Bronchial epithelial cell (primary cell): ENCODE measurements around the gene MS4A4A. TPM values are rescaled to one million over a fixed set of nuclear protein-coding genes. Genes with fewer than 3 reads are reported as not detected.

Experiments
- DNase-seq: peaks from one replicate; pipeline ENCODE4 v3.0.0-alpha.2; 2010; ENCODE audit warnings: low read depth
- FAIRE-seq: peaks from 2 replicates; lab custom pipeline; 2011; peaks lifted over from hg19 to GRCh38; lab: Jason Lieb, UNC
- H3K27me3 ChIP-seq: 2 replicates; pipeline ENCODE4 v1.5.1; 2011; ENCODE audit warnings: low read length; ENCODE audit not compliant: control insufficient read depth, insufficient read depth
- H3K36me3 ChIP-seq: 2 replicates; pipeline ENCODE4 v1.5.1; 2011; ENCODE audit warnings: low read length; ENCODE audit not compliant: control insufficient read depth, insufficient read depth
- H3K4me3 ChIP-seq: 2 replicates; pipeline ENCODE4 v1.5.1; 2011; ENCODE audit warnings: mild to moderate bottlenecking, low read depth, low read length, control low read depth
- total RNA-seq: library from RNA; depleted of rRNA; stranded (reverse); fragments of >200 nt; gene quantifications from 2 replicates; pipeline ENCODE4 v1.2.1, GENCODE V29; 2014
- TF ChIP-seq, protein P1 (sequence below): IDR thresholded peaks from 2 replicates; pipeline ENCODE4 v1.5.1; 2011; ENCODE audit warnings: mild to moderate bottlenecking, moderate library complexity, low read length, control low read depth, inconsistent platforms; ENCODE audit not compliant: insufficient read depth, severe bottlenecking

The MS4A4A gene
- total RNA-seq, 1 donor from 2014 or later = not detected

DNA sequence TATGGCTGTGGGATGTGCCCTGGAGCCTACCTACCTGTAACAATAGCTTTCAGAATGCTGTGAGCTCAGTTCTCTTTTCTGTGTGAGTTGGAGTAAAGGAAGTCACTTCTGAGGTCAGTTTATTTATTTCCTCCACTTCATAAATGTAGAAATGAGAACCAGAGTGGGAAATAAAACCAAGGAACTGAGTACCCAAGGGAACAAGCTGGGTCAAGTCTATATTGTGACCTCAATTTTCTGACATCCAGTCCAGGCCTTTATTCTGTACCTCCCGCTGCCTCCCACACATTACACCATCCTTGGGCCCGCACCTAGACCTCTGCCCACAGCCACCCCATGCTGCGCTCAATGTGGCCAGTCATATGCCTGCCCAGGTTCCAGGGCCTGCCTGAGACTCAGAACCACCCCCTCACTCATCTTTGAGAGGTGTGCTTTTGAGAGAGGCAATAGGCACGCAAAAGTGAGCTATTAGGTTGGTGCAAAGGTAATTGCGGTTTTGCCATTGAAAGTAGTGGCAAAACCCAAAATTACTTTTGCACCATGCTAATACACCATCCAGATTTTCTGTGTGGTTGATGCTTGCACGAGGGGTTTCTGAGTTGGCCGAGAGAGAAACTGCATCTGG, 56.4 kb downstream of the MS4A4A start:
- Histone ChIP-seq H3K36me3 (no peaks in the 10 kb centered on the region), H3K27me3 (no peaks in the 10 kb centered on the region), H3K4me3 (no peak overlapping the region)
- DNase-seq (no peak), FAIRE-seq (no peak)
- TF ChIP-seq, protein P1, sequence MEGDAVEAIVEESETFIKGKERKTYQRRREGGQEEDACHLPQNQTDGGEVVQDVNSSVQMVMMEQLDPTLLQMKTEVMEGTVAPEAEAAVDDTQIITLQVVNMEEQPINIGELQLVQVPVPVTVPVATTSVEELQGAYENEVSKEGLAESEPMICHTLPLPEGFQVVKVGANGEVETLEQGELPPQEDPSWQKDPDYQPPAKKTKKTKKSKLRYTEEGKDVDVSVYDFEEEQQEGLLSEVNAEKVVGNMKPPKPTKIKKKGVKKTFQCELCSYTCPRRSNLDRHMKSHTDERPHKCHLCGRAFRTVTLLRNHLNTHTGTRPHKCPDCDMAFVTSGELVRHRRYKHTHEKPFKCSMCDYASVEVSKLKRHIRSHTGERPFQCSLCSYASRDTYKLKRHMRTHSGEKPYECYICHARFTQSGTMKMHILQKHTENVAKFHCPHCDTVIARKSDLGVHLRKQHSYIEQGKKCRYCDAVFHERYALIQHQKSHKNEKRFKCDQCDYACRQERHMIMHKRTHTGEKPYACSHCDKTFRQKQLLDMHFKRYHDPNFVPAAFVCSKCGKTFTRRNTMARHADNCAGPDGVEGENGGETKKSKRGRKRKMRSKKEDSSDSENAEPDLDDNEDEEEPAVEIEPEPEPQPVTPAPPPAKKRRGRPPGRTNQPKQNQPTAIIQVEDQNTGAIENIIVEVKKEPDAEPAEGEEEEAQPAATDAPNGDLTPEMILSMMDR = no peak

DNA sequence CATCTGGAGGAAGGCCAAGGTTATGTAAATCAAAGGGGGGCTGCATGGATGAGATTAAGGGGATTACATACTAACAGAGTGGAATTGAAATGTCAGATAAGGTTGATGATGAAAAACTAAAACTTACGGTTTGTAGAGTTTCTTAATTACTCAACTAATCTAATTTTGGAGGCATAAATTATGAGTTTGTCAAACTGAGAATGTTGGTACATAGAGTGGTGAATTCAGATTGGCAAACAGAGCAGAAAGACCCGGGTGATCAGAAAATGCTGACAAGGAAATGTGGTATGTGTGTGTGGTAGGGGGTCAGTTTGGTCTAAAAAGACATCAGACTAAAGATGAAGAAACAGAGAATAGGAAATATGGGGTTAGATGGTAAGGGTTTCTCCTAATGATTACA, 57.6 kb downstream of the MS4A4A start:
- Histone ChIP-seq H3K4me3 (no peak overlapping the region), H3K36me3 (no peaks in the 10 kb centered on the region), H3K27me3 (no peaks in the 10 kb centered on the region)
- FAIRE-seq = no peak
- DNase-seq = no peak
- TF ChIP-seq, protein P1 = no peak

DNA sequence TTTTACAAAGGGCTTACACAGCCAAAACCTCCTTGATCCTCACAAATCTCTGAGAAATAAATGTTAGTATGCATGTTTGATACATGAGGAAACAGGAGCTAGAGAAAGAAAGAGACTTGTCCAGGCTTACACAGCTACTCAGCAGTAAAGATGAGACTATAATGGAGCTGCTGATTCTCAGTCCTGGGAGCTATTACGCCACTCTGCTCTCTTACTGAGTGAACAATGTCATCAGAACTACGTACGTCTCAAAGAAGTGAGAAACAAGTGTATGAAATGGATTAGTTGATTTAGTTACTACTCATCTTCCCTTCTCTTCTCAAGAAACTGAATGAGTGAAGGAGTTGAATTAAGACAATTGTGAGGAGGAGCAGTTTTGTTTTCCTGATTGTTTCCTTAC, 58.9 kb downstream of the MS4A4A start:
- no peak for DNase-seq
- H3K4me3 ChIP-seq = no peak overlapping the region
- no peaks in the 10 kb centered on the region for H3K36me3 ChIP-seq
- FAIRE-seq = no peak
- no peaks in the 10 kb centered on the region for H3K27me3 ChIP-seq
- TF ChIP-seq, protein P1 = no peak

DNA sequence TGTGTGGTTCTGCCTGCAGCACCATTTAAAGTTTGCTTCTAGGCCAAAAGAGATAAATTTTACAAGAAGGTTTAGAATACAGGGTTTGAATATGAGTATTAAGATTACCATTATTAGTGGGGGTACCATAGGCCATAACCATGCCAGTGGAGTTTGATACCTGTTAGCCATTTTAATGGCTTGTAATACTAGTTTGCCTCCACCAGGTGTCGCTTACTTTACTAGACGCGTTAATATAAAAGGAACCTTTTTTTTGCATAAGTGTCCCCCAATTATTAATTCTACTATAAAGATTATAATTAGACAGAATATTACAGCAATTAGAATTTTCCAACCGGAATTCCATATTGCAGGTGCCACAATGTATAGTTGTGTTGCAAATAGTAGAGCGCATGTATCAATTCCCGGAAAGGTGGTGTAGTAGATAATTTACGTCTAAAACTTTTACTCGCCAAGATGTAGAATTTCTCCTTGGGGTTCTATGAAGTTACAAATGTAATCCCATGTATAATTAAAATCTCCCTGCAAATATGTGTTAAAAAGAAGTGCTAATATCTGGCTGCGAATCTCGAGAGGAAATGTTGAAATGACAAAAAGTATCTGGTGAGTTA, 62.7 kb downstream of the MS4A4A start:
- Histone ChIP-seq H3K27me3 (no peaks in the 10 kb centered on the region), H3K36me3 (no peaks in the 10 kb centered on the region), H3K4me3 (no peak overlapping the region)
- DNase-seq = peak; percentile 20
- FAIRE-seq = no peak
- TF ChIP-seq, protein P1 = peak; percentile 46

DNA sequence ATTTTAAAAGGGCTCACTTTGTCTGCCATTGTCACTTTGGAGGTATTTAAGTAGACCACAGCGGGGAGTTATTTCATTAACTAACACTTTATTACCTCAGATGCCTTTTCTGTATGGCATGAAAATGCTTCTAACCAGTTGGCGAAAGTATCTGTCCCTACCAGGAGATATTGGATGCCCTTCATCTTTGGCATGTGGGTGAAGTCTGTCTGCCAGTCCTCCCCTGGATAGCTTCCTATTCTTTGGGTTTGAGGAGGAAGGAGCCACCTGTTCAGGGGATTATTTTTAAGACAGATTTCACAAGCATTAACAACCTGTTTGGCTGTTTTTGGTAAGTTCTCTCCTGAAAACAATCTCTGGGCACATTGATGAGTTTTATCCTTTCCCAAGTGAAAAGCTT, 63.7 kb downstream of the MS4A4A start:
- FAIRE-seq (no peak), DNase-seq (no peak)
- no peaks in the 10 kb centered on the region for H3K27me3 ChIP-seq
- no peaks in the 10 kb centered on the region for H3K36me3 ChIP-seq
- TF ChIP-seq, protein P1 = no peak
- H3K4me3 ChIP-seq = no peak overlapping the region
